ENCODE results near the gene ERG28.

Gene ERG28

GRCh38 chr14:75657331-75657730, 3.3 kb downstream of the ERG28 start:
- no peak for DNase-seq

- no peak for DNase-seq
Observed at GRCh38 chr14:75655235-75655634, 5.4 kb downstream of the ERG28 start.

GRCh38 chr14:75654127-75654732, 6.4 kb downstream of the ERG28 start:
- DNase-seq, result peak; percentile 70

- no peak for DNase-seq
Observed at GRCh38 chr14:75653563-75653962, 7.1 kb downstream of the ERG28 start.

GRCh38 chr14:75650253-75651058, 10.2 kb downstream of the ERG28 start:
- no peak for DNase-seq

- DNase-seq, result no peak
Observed at GRCh38 chr14:75649773-75650172, 10.9 kb downstream of the ERG28 start.

GRCh38 chr14:75649337-75649736, 11.3 kb downstream of the ERG28 start:
- DNase-seq, result no peak

GRCh38 chr14:75648066-75648838, 12.4 kb downstream of the ERG28 start:
- DNase-seq, result no peak

- no peak for DNase-seq
Observed at GRCh38 chr14:75647640-75648039, 13.0 kb downstream of the ERG28 start.

GRCh38 chr14:75646762-75647161, 13.9 kb downstream of the ERG28 start:
- DNase-seq, result no peak

- DNase-seq, result no peak
Observed at GRCh38 chr14:75645056-75645455, 15.6 kb downstream of the ERG28 start.

GRCh38 chr14:75643985-75644384, 16.7 kb downstream of the ERG28 start:
- no peak for DNase-seq

- DNase-seq, result no peak
Observed at GRCh38 chr14:75640876-75641275, 19.8 kb downstream of the ERG28 start.

- no peak for DNase-seq
Observed at GRCh38 chr14:75636100-75636692, 24.5 kb downstream of the ERG28 start.

GRCh38 chr14:75634848-75635247, 25.8 kb downstream of the ERG28 start:
- no peak for DNase-seq

GRCh38 chr14:75631453-75631831, 29.2 kb downstream of the ERG28 start:
- DNase-seq, result no peak

- DNase-seq, result no peak
Observed at GRCh38 chr14:75630695-75631452, 29.8 kb downstream of the ERG28 start.

GRCh38 chr14:75628816-75629215, 31.9 kb downstream of the ERG28 start:
- DNase-seq, result no peak

GRCh38 chr14:75627406-75627805, 33.3 kb downstream of the ERG28 start:
- DNase-seq, result no peak

- DNase-seq, result no peak
Observed at GRCh38 chr14:75626863-75627262, 33.8 kb downstream of the ERG28 start.

GRCh38 chr14:75626396-75626795, 34.3 kb downstream of the ERG28 start:
- no peak for DNase-seq

GRCh38 chr14:75625034-75625433, 35.6 kb downstream of the ERG28 start:
- DNase-seq, result no peak

GRCh38 chr14:75619548-75619947, 41.1 kb downstream of the ERG28 start:
- DNase-seq, result no peak

Measured in activated CD4-positive, alpha-beta T cell treated with anti-CD3 and anti-CD28 coated beads for 1 hour (primary cell).